ENCODE results near the gene ARRDC5. TPM values are rescaled to one million over a fixed set of nuclear protein-coding genes. Genes with fewer than 3 reads are reported as not detected.
A peak's percentile ranks its signal among the peaks of the same experiment; 100 is the strongest.

The ARRDC5 gene
- total and polyA plus RNA-seq, 2 of the 13 experiments (the other 11 are each of a cell fraction or from before 2014, with no cell fraction given), result not detected

DNA sequence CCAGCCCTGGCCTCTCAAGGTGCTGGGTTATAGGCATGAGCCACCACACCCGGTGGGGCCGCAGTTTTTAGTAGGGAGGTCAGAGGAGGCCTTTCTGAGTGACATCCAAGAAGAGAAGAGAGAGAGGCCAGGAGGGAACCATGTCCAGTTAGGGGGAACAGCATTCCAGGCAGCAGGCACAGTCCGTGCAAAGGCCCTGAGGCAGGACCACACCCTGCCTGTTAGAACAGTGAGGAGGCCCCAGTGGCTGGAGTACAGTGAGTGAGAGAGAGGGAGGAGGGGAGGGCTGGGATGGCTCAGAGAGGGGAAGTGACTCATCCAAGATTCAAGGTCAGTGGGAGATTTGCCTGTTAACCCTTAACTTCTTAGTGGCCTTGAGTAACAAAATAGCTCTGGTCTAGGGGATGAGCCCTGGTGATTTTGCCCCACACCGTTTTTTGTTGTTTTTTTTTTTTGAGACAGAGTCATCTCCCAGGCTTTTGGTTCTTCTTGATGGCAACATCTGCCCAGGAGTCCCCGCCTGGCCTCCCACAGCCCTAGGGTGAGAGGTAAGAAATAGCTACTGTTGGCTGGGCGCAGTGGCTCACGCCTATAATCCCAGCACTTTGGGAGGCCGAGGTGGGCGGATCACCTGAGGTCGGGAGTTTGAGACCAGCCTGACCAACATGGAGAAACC lies 32.5 kb downstream of the ARRDC5 start (continued):
- TF ChIP-seq, protein P1, sequence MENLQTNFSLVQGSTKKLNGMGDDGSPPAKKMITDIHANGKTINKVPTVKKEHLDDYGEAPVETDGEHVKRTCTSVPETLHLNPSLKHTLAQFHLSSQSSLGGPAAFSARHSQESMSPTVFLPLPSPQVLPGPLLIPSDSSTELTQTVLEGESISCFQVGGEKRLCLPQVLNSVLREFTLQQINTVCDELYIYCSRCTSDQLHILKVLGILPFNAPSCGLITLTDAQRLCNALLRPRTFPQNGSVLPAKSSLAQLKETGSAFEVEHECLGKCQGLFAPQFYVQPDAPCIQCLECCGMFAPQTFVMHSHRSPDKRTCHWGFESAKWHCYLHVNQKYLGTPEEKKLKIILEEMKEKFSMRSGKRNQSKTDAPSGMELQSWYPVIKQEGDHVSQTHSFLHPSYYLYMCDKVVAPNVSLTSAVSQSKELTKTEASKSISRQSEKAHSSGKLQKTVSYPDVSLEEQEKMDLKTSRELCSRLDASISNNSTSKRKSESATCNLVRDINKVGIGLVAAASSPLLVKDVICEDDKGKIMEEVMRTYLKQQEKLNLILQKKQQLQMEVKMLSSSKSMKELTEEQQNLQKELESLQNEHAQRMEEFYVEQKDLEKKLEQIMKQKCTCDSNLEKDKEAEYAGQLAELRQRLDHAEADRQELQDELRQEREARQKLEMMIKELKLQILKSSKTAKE (CRISPR knock-in tag; IDR thresholded peaks at IDR 0.05; ENCODE audit: borderline replicate concordance), result no peak
- TF ChIP-seq ZFX (CRISPR knock-in tag; IDR thresholded peaks at IDR 0.05; ENCODE audit: low read depth) (peak; percentile 81), SATB2 (CRISPR knock-in tag; IDR thresholded peaks at IDR 0.05) (no peak), ZNF737 (CRISPR knock-in tag; IDR thresholded peaks at IDR 0.05; ENCODE audit: borderline replicate concordance) (no peak), NR2F2 (IDR thresholded peaks at IDR 0.05; ENCODE audit: borderline replicate concordance, low read depth) (no peak), HMGA1 (CRISPR knock-in tag; conservative IDR thresholded peaks at IDR 0.05) (no peak), ZNF7 (CRISPR knock-in tag; IDR thresholded peaks at IDR 0.05) (no peak), CREB1 (IDR thresholded peaks at IDR 0.05) (no peak), CREB1 (CRISPR knock-in tag; IDR thresholded peaks at IDR 0.05) (peak; percentile 61), NFKB2 (CRISPR knock-in tag; IDR thresholded peaks at IDR 0.05; ENCODE audit: borderline replicate concordance) (no peak), ZFP36L2 (CRISPR knock-in tag; IDR thresholded peaks at IDR 0.05) (no peak), ZNF552 (CRISPR knock-in tag; IDR thresholded peaks at IDR 0.05; ENCODE audit: borderline replicate concordance) (no peak), ZNF33B (CRISPR knock-in tag; IDR thresholded peaks at IDR 0.05) (no peak), SAP130 (CRISPR knock-in tag; IDR thresholded peaks at IDR 0.05; ENCODE audit: low read depth) (peak; percentile 83), ZNF598 (CRISPR knock-in tag; IDR thresholded peaks at IDR 0.05; ENCODE audit: borderline replicate concordance) (no peak), ZNF605 (CRISPR knock-in tag; IDR thresholded peaks at IDR 0.05) (no peak), ZNF20 (CRISPR knock-in tag; IDR thresholded peaks at IDR 0.05) (no peak), TCF7L2 (IDR thresholded peaks at IDR 0.05; ENCODE audit: low read depth, low read length) (no peak)
- TF ChIP-seq, protein P2, sequence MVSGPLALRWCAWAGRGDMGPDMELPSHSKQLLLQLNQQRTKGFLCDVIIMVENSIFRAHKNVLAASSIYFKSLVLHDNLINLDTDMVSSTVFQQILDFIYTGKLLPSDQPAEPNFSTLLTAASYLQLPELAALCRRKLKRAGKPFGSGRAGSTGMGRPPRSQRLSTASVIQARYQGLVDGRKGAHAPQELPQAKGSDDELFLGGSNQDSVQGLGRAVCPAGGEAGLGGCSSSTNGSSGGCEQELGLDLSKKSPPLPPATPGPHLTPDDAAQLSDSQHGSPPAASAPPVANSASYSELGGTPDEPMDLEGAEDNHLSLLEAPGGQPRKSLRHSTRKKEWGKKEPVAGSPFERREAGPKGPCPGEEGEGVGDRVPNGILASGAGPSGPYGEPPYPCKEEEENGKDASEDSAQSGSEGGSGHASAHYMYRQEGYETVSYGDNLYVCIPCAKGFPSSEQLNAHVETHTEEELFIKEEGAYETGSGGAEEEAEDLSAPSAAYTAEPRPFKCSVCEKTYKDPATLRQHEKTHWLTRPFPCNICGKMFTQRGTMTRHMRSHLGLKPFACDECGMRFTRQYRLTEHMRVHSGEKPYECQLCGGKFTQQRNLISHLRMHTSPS (CRISPR knock-in tag; IDR thresholded peaks at IDR 0.05; ENCODE audit: low read depth), result no peak; the same call in 1 of the 2 replicates
- TF ChIP-seq, protein P3, sequence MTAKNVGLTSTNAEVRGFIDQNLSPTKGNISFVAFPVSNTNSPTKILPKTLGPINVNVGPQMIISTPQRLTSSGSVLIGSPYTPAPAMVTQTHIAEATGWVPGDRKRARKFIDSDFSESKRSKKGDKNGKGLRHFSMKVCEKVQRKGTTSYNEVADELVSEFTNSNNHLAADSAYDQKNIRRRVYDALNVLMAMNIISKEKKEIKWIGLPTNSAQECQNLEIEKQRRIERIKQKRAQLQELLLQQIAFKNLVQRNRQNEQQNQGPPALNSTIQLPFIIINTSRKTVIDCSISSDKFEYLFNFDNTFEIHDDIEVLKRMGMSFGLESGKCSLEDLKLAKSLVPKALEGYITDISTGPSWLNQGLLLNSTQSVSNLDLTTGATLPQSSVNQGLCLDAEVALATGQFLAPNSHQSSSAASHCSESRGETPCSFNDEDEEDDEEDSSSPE (CRISPR knock-in tag; IDR thresholded peaks at IDR 0.05), result no peak
- TF ChIP-seq, protein P4, sequence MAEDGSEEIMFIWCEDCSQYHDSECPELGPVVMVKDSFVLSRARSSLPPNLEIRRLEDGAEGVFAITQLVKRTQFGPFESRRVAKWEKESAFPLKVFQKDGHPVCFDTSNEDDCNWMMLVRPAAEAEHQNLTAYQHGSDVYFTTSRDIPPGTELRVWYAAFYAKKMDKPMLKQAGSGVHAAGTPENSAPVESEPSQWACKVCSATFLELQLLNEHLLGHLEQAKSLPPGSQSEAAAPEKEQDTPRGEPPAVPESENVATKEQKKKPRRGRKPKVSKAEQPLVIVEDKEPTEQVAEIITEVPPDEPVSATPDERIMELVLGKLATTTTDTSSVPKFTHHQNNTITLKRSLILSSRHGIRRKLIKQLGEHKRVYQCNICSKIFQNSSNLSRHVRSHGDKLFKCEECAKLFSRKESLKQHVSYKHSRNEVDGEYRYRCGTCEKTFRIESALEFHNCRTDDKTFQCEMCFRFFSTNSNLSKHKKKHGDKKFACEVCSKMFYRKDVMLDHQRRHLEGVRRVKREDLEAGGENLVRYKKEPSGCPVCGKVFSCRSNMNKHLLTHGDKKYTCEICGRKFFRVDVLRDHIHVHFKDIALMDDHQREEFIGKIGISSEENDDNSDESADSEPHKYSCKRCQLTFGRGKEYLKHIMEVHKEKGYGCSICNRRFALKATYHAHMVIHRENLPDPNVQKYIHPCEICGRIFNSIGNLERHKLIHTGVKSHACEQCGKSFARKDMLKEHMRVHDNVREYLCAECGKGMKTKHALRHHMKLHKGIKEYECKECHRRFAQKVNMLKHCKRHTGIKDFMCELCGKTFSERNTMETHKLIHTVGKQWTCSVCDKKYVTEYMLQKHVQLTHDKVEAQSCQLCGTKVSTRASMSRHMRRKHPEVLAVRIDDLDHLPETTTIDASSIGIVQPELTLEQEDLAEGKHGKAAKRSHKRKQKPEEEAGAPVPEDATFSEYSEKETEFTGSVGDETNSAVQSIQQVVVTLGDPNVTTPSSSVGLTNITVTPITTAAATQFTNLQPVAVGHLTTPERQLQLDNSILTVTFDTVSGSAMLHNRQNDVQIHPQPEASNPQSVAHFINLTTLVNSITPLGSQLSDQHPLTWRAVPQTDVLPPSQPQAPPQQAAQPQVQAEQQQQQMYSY (CRISPR knock-in tag; IDR thresholded peaks at IDR 0.05), result no peak
- TF ChIP-seq, protein P5, sequence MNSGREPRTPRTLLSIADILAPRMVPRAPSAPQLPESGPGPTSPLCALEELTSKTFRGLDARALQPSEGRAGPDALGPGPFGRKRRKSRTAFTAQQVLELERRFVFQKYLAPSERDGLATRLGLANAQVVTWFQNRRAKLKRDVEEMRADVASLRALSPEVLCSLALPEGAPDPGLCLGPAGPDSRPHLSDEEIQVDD (CRISPR knock-in tag; IDR thresholded peaks at IDR 0.05; ENCODE audit: borderline replicate concordance), result no peak
